Loucy (cell line): ENCODE results near the gene KCTD14.

ENCODE experiments used
- CTCF ChIP-seq: fragments of 200-600 bp; sonication (generic); conservative IDR thresholded peaks from 2 replicates; pipeline ENCODE4 v1.5.1; 2014; ENCODE audit warnings: mild to moderate bottlenecking, antibody characterized with exemption, low read length
- EZH2phosphoT487 ChIP-seq: fragments of 200-600 bp; IDR thresholded peaks from 2 replicates; pipeline ENCODE4 v1.6.1; 2018; ENCODE audit warnings: antibody characterized with exemption, mild to moderate bottlenecking, moderate library complexity, borderline replicate concordance

GRCh38 chr11:78050964-78051831 lies 28.1 kb upstream of the KCTD14 start:
- TF ChIP-seq EZH2phosphoT487 (no peak), CTCF (no peak)
